ENCODE data around the gene CTTN.

The CTTN gene

GRCh38 chr11:70445091-70445490 is 46.8 kb downstream of the CTTN start:
- in situ Hi-C loops (cut with MboI; ENCODE audit: low sequenced_read_pairs), result no loop called here

DNA sequence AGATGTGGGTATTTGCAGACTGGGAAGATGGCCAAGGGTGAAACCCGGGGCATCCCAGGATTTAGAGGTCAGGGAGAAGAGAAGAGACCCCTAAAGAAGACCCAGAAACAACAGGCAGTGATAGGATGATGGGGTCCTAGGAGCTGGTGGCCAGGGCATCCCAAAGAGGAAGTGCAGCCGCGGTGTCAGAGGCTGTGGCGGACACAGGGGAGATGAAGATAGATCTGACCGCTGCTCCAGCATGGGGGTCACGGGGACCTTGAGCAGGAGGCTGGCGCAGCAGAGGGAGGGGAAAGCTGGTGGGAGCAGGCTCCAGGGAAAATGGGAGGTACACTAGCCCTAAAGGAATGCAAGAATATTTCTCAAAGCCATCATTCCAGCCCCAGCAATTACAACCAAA is 47.3 kb downstream of the CTTN start:
- in situ Hi-C loops (cut with MboI; ENCODE audit: low sequenced_read_pairs), result no loop called here

- in situ Hi-C loops (cut with MboI; ENCODE audit: low sequenced_read_pairs), result no loop called here
These were observed 50.7 kb downstream of the CTTN start for GRCh38 chr11:70448983-70449567.

GRCh38 chr11:70454197-70454767 is 56.0 kb downstream of the CTTN start:
- in situ Hi-C loops (cut with MboI; ENCODE audit: low sequenced_read_pairs), result loop anchor here (25.0 kb wide), 1 partner anchor 542 kb away; no protein-coding TSS in a partner anchor

- in situ Hi-C loops (cut with MboI; ENCODE audit: low sequenced_read_pairs), result loop anchor here (25.0 kb wide), 1 partner anchor 543 kb away; no protein-coding TSS in a partner anchor
These were observed 56.5 kb downstream of the CTTN start for GRCh38 chr11:70454811-70455210.

DNA sequence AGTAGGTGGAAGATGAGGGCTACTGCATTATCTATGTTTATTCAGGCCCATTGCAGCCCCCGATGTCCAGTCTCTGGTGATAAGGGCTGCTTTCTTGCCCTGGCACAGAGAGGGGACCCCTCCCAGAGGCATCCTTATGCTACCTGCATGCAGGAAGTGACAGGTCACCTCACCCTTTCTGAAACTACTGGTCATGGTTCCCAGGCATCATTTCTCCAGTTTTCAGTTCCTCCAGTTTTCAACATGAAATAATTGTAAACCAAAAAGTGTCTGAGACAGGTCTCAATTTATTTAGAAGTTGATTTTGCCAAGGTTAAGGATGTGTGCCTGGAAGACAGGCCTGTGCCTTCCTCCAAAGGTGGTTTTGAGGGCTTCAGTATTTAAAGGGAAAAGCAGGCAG is 57.0 kb downstream of the CTTN start:
- in situ Hi-C loops (cut with MboI; ENCODE audit: low sequenced_read_pairs), result loop anchor here (25.0 kb wide), 1 partner anchor 543 kb away; no protein-coding TSS in a partner anchor

DNA sequence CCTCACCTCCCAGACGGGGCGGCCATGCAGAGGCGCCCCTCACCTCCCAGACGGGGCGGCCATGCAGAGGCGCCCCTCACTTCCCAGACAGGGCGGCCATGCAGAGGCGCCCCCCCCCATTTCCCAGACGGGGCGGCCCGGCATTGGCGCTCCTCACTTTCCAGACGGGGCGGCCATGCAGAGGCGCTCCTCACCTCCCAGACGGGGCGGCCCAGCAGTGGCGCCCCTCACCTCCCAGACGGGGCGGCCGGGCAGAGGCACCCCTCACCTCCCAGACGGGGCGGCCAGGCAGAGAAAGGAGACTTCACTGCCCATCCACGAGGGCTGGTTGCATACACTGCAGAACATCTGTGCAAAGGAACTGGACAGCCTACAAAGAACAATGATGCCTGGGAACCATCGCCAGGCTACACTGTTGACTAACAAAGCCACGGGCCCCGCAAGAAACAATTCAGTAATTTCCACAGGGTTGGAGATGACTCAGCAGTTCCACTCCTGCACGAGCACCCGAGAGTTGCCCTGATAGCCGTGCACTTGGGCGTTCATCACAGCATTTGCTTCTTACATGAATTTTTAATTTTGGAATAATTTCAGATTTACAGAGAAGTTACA is 58.7 kb downstream of the CTTN start:
- in situ Hi-C loops (cut with MboI; ENCODE audit: low sequenced_read_pairs), result loop anchor here (25.0 kb wide), 1 partner anchor 545 kb away; no protein-coding TSS in a partner anchor

DNA sequence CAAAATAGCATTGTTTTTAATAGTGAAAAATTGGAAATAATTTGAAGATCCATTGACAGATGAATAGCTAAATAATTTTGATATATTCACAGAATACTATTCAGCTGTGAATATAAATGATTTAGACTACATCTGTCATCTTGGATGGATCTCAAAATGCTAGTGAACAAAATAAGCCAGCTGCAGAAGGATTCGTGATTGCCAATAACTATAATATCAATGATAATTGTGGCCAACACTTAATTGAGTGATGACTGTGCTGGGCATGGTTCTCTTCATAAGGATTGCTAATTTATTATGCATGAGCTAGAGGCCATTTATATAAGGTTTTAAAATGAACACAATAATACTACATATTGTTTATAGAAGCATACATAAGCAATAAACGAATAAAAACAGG is 60.4 kb downstream of the CTTN start:
- in situ Hi-C loops (cut with MboI; ENCODE audit: low sequenced_read_pairs), result loop anchor here (25.0 kb wide), 1 partner anchor 546 kb away; no protein-coding TSS in a partner anchor

GRCh38 chr11:70460111-70460510 is 61.8 kb downstream of the CTTN start:
- in situ Hi-C loops (cut with MboI; ENCODE audit: low sequenced_read_pairs), result loop anchor here (25.0 kb wide), 1 partner anchor 548 kb away; no protein-coding TSS in a partner anchor

DNA sequence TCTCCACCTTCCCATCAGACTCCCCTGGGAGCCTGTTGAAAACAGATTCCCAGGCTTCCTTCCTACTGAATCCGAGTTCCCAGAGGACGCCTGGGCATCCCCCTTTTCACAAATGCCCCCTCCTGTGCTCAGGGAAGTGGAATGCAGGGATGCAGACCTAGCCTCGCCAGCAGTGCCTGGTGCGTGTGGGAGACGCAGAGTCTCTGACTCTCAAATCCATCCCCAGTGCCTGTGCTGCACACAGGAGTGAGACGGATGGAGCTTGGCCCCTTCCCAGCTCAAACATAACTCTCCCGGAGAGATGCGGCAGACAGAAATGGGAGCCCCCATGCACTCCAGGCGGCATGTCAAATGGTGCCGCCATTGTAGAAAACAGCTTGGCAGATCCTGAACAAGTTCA is 62.6 kb downstream of the CTTN start:
- in situ Hi-C loops (cut with MboI; ENCODE audit: low sequenced_read_pairs), result loop anchor here (25.0 kb wide), 1 partner anchor 549 kb away; no protein-coding TSS in a partner anchor

DNA sequence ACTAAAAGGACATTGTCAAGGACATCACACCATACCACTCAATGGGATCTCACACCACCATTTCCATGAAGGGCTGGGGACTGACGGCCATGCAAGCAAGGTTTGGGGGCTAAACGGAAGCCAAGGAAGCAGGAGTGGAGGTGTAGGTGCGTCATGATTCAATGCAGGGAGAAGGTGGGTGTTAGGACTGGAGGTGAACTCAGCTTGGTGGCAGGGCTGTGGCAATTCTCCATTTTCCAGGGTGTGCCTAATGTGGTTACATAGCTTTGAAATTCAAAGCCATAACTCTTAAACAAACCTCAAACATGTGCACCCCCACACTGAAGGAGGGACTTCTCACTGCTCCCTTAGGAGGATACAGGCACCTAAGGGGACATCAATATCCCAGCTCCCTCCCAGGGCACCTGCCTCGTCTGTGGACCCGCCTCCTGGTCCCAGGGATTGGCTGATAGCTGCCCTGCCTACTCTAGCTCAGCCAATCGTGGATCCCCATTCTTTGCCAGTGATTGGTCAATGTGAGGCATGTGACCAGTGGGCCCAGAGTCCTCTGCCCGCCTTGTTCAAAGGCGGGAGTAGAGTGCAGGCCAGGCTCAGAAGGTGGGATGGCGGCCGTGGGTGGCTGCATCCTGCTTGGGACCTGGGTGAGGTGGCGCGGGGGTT is 64.6 kb downstream of the CTTN start:
- in situ Hi-C loops (cut with MboI; ENCODE audit: low sequenced_read_pairs), result loop anchor here (25.0 kb wide), 1 partner anchor 551 kb away; no protein-coding TSS in a partner anchor

DNA sequence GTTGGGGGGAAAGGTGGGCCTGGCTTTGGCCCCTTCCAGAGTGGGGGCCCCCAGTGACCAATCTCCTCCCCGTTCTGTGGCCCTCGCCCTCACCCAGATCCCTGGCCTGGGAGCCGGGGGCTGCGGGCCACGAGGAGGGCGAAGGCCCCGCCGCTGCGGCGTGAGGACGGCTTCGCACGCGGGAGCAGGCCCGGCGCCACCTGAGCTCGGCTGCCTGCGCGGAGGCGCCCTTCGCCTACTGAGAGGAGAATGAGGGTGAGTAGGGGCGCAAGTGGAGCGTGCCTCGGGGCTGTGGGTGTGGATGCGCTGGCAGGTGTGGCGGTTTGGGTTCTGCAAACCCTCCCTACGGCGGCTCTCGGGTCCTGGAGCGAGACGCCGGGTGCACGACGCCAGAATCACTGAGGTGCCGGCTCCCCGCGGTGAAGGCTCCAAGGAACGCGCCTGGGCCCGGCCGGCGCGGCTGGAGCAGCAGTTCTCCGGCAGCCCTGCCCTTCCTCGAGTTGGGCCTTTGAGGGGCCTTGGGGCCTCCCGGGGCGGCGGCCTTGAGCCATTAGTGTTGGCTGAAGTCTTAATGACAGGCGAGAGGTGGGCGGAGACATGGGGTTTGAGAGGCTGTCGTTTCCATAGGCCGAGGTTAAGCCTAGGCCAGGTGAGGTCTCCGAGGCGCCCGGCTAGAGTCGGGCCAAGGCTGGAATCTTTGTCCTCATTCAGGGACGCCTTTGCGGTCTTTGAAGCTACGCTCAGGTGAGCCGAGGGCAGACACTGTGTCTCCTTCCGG is 65.3 kb downstream of the CTTN start:
- in situ Hi-C loops (cut with MboI; ENCODE audit: low sequenced_read_pairs), result loop anchor here (25.0 kb wide), 1 partner anchor 551 kb away; no protein-coding TSS in a partner anchor

- in situ Hi-C loops (cut with MboI; ENCODE audit: low sequenced_read_pairs), result loop anchor here (25.0 kb wide), 1 partner anchor 552 kb away; no protein-coding TSS in a partner anchor
These were observed 66.4 kb downstream of the CTTN start for GRCh38 chr11:70464509-70465361.

GRCh38 chr11:70466154-70466553 is 67.8 kb downstream of the CTTN start:
- in situ Hi-C loops (cut with MboI; ENCODE audit: low sequenced_read_pairs), result loop anchor here (25.0 kb wide), 1 partner anchor 554 kb away; no protein-coding TSS in a partner anchor

DNA sequence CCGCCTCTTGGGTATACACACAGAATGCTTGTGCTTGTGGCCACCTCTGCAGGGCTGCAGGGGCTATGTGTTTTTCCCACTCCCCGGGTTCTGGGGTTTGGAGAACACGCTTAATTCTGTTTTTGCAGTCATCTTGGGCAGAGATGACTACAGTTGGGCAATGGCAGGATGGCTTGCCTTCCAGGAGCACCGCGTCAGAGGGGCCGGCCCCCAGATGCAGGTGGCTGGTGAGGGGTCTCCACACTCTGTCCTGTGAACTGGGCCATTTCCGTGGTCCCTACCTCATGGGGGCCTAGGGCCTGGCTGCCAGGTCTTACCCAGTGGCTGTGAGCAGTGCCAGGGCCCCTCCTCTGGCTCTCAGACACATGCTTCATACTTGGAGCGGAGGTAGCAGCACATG is 68.3 kb downstream of the CTTN start:
- in situ Hi-C loops (cut with MboI; ENCODE audit: low sequenced_read_pairs), result loop anchor here (25.0 kb wide), 1 partner anchor 554 kb away; no protein-coding TSS in a partner anchor

GRCh38 chr11:70467201-70468085 is 69.1 kb downstream of the CTTN start:
- in situ Hi-C loops (cut with MboI; ENCODE audit: low sequenced_read_pairs), result loop anchor here (25.0 kb wide), 1 partner anchor 555 kb away; no protein-coding TSS in a partner anchor

DNA sequence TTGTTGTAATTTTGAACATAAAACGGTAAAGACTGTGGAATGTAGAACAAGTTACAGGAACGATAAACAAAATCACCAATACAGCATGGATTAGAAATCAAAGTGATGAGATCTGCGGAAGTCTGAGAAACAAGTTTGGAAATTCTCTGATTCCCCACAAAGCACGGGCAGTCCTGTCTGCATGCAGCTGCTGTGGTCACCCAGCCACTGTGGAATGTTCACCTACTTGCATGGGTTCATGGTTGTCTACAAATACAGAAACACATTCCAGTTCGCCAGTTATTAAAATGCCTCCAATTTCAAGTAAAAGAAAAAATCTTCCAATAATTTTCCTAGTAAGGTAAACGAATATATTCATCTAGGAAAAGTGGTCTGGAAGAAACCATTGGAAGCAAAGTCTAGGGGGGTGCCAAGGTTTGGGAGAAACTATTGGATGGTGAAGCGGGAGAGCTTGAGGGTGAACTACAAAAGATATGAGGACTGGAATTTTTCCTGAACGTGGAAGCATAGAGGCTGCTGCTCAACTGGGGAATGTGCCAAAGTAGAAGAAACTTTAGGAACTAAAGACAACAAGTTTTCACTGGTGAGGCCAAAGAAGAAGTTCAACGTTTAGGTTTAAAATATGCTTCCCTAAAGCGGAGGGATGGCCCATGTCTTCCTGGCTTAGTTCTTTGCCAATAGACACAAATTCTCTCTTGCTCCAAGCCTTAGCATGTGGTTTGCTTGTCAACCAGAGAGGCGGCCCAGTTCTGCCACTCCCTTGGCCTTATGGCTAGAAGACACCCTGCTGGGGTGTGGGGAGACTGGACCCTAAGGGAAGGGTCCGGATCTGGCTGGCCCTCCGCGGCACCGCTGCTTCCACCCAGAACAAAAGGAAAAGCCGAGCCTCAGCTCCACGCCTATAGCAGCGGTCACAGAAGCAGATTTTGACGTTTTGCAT is 70.2 kb downstream of the CTTN start:
- in situ Hi-C loops (cut with MboI; ENCODE audit: low sequenced_read_pairs), result loop anchor here (25.0 kb wide), 1 partner anchor 556 kb away; no protein-coding TSS in a partner anchor

Data from HL-60/S4 treated with retinoic acid at 250 ng/mL for 4 days and 3 days (cell line).